ENCODE data around the gene TEF. TPM values are rescaled to one million over a fixed set of nuclear protein-coding genes. Genes with fewer than 3 reads are reported as not detected.

Gene TEF
- total and polyA plus RNA-seq, 7 donors, result 2.0 to 23.9 (median 11.7) TPM

GRCh38 chr22:41345807-41346335 is 35.9 kb upstream of the TEF start:
- H3K4me3 ChIP-seq, result no peak overlapping the region
- no peaks in the 10 kb centered on the region for H3K4me1 ChIP-seq
- DNase-seq (no peak), ATAC-seq (no peak)
- intact Hi-C loops (cut with DNase I), result no loop called here
- 95 to 97% (median 95%) methylated on average over 24 of the region's 24 CpGs for WGBS, 3 donors
- H3K36me3 ChIP-seq (ENCODE audit: insufficient read depth in 1 of 2, low read depth in 1 of 2), result peaks cover 4 to 99% of the 10 kb centered on the region in 2 donors
- H3K9me3 ChIP-seq, result no peaks in the 10 kb centered on the region
- no peak overlapping the region for H3K27ac ChIP-seq
- no peaks in the 10 kb centered on the region for H3K27me3 ChIP-seq (ENCODE audit: insufficient read depth in 3 of 3, low read length in 2 of 3)
- TF ChIP-seq CTCF (IDR thresholded peaks at IDR 0.05), result no peak

GRCh38 chr22:41347066-41347859 is 34.5 kb upstream of the TEF start:
- no peak for TF ChIP-seq CTCF (IDR thresholded peaks at IDR 0.05)
- intact Hi-C loops (cut with DNase I), result no loop called here
- peaks cover 4 to 99% of the 10 kb centered on the region in 2 donors for H3K36me3 ChIP-seq (ENCODE audit: insufficient read depth in 1 of 2, low read depth in 1 of 2)
- H3K27me3 ChIP-seq (ENCODE audit: insufficient read depth in 3 of 3, low read length in 2 of 3), result no peaks in the 10 kb centered on the region
- no peak overlapping the region for H3K27ac ChIP-seq
- H3K9me3 ChIP-seq, result no peaks in the 10 kb centered on the region
- WGBS, 3 donors, result 55 to 65% (median 58%) methylated on average over 18 of the region's 18 CpGs
- no peaks in the 10 kb centered on the region for H3K4me1 ChIP-seq
- H3K4me3 ChIP-seq, result no peak overlapping the region
- DNase-seq (no peak), ATAC-seq (peak in 2 of 4 donors; percentile 36 to 50)

- intact Hi-C loops (cut with DNase I), result no loop called here
- no peak for TF ChIP-seq CTCF (IDR thresholded peaks at IDR 0.05)
These were observed 32.7 kb upstream of the TEF start for GRCh38 chr22:41348964-41349484.

GRCh38 chr22:41350087-41350486 is 31.7 kb upstream of the TEF start:
- H3K27me3 ChIP-seq (ENCODE audit: insufficient read depth in 3 of 3, low read length in 2 of 3), result no peaks in the 10 kb centered on the region
- H3K4me3 ChIP-seq, result no peak overlapping the region
- DNase-seq, result no peak
- peaks cover 0 to 100% of the 10 kb centered on the region in 2 donors for H3K36me3 ChIP-seq (ENCODE audit: insufficient read depth in 1 of 2, low read depth in 1 of 2)
- intact Hi-C loops (cut with DNase I), result no loop called here
- H3K9me3 ChIP-seq, result no peaks in the 10 kb centered on the region
- 77 to 89% (median 87%) methylated on average over 4 of the region's 4 CpGs for WGBS, 3 donors
- no peak overlapping the region for H3K27ac ChIP-seq
- TF ChIP-seq CTCF (IDR thresholded peaks at IDR 0.05), result no peak
- no peaks in the 10 kb centered on the region for H3K4me1 ChIP-seq
- no peak for ATAC-seq

More at GRCh38 chr22:41348964-41349484, 32.7 kb upstream of the TEF start:
- no peak for DNase-seq
- H3K27me3 ChIP-seq (ENCODE audit: insufficient read depth in 3 of 3, low read length in 2 of 3), result no peaks in the 10 kb centered on the region
- H3K27ac ChIP-seq, result no peak overlapping the region
- no peaks in the 10 kb centered on the region for H3K9me3 ChIP-seq
- H3K4me1 ChIP-seq, result no peaks in the 10 kb centered on the region
- 95 to 98% (median 97%) methylated on average over 22 of the region's 22 CpGs for WGBS, 3 donors
- ATAC-seq, result no peak
- H3K4me3 ChIP-seq, result no peak overlapping the region
- peaks cover 0 to 100% of the 10 kb centered on the region in 2 donors for H3K36me3 ChIP-seq (ENCODE audit: insufficient read depth in 1 of 2, low read depth in 1 of 2)
